CD4-positive, alpha-beta T cell treated with Interleukin-17A for 4 hours (primary cell): Measurements from ENCODE around the gene DUS1L.

Experiments used
- DNase-seq: peaks from one replicate; pipeline ENCODE4 v3.0.0-alpha.2; 2020; ENCODE audit warnings: mixed read lengths

Gene DUS1L

GRCh38 chr17:82087961-82088837 lies 22.6 kb upstream of the DUS1L start:
- peak; percentile 1 for DNase-seq

DNA sequence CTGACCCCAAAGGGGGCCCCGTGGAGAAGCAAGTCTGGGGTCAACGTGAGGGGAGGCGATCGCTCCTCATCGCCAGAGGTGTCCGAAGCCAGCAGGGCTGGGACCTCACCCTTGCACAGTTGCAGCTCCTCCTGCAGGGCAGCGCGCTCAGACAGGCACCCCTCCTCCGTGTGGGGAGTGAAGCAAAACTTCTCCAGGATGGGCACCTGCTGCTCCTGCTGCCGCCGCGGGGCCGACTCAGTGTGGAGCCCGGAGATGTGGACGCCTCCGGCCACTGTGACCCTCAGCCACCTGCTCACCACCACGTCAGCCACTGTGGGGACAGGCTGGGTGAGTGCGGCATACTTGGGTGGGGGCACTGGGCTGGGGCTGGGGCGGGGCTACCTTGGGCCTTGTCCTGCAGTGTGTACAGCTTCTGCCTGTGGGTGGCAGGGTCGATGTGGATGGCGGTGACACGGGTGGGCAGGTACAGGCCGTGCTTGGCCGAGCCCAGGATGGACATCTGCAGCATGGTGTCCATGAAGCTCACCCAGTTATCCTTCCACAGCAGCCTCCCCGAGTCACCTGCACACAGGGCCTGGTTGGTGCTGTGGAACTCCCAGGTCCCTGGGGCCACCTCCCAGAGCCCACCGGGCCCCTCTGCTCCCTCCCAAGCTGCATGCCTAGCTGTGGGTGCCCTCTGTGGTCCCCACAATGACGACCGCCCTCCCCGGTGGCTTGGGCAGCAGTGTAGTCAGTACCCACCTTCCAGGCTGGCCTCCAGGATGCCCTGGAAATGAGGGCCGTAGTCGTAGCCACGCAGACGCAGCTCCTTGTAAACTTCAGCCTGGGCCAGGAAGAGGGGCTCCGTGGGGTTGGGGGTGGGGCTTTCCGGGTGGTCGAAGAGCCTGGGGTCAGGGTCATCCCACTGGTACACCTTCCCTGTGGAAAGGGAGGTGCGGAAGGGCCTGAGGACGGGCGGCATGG lies 21.6 kb upstream of the DUS1L start:
- DNase-seq: peak; percentile 1

- no peak for DNase-seq
Measured at GRCh38 chr17:82085931-82086764, 20.5 kb upstream of the DUS1L start.

- DNase-seq: no peak
Measured at GRCh38 chr17:82085031-82085861, 19.6 kb upstream of the DUS1L start.

DNA sequence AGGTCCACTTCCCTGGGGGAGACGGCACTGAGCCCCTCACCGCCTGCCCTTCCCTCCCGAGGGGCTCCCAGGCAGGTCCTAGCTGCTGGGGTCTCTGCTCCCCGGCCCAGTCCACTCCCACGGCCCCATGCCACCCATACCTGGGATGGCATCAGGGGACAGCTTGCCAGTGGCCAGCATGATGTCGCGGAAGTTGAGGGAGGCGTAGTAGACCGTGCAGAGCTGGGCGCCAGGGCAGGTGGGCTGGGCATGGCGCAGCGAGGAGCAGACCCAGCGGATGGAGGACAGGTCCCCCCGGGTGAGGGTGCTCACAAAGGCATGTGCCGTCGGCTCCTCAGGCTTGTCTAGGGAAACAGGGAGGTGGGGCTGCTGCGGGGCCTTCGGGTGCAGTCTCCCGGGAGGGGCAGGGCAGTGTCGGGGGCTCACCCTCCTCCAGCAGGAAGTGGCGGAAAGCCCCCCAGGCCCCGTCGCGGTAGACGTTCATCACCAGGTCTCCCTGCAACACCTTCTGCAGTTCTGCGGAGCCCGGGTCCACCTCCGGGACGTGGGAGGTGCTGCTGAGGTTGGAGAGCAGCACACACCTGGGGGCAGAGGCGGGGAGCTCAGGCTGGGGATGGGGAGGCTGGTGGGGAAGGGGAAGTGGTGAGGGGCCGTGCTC lies 18.9 kb upstream of the DUS1L start:
- no peak for DNase-seq

DNA sequence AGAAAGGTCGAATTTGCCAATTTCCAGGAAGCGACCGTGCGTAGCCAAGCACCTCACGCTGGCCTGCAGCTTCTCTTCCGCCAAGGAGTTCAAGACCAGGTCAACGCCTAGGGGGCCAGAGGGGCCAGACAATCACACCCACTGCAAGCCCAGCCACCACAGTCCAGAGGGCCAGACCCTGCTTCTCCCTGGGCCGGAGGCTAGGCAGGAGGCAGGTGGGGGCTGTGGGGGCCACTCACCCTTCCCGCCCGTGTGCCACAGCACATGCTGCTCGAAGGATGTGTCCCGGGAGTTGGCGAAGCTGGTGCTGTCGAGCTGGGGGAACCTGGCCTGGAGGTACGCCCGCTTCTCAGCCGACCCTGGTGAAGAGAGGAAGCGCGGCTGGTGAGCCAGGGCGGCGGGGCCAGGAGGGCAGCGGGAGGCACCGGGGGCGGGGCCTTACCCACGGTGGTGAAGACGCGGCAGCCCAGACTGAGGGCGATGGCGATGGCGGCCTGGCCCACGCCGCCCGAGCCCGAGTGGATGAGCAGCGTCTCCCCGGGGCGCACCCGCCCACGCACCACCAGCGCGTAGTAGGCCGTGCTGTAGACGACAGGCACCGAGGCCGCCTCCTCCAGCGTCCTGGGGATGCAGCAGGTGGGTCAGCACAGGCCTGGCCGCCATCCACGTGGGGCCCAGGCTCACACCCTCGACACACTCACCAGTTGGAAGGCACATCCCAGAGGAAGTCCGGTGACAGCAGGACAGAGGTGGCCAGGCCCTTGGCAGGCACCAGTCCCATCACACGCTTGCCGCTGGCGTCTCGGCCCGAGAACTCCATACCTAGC lies 18.1 kb upstream of the DUS1L start:
- DNase-seq: no peak

DNA sequence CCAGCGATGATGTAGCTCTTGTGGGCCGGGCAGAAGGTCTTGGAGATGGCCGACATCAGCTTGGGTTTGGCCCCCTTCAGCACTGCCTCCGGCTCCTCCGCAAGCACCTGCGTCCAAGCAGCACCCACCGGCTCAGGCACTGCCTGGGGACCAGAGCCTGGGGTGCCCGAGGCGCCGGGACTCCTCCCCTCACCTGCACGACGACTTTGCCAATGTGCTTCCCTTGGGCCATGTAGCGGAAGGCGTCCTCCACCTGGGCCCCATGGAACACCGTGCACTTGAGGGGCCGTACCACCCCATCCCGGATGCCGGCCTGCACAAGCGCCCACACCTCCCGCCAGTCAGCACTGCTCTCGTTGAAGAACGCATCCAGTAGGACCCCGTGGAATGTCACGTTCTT lies 17.4 kb upstream of the DUS1L start:
- no peak for DNase-seq

GRCh38 chr17:82082456-82082855 lies 16.9 kb upstream of the DUS1L start:
- DNase-seq: no peak

- DNase-seq: no peak
Measured at GRCh38 chr17:82081966-82082365, 16.4 kb upstream of the DUS1L start.

- DNase-seq: no peak
Measured at GRCh38 chr17:82081546-82081945, 15.9 kb upstream of the DUS1L start.

- DNase-seq: no peak
Measured at GRCh38 chr17:82080789-82081464, 15.3 kb upstream of the DUS1L start.

DNA sequence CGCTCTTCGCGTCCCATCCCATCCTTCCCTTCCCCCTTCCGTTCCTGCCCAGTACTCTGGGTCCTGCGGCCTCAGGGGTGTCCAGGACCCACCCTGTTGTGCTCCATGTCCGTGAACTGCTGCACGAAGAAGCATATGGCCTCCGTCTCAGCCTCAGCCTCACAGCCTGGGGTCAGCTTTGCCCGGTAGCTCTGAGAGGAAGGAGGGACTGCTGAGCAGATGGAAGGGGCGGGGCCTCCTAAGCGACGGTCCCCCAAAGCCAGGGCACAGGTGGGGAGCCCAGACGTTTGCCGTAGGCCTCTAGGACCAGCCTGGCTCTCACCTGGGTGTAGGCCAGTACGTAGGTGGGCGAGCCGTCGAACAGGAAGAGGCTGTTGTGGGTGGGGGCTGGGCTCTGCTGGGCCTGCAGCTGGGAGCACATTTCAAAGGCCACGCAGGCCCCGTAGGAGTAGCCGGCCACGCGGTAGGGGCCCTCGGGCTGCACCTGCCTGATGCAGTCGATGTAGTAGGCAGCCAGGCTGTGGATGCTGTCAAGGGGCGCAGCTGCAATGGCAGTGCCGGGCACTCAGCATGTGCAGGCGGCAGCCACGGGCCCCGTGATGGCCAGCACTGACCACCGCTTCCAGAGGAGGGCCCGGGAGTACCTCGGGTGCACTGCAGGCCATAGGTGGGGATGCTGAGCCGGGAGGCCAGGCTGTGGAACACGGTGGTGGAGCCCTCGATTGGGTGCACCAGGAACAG lies 14.6 kb upstream of the DUS1L start:
- DNase-seq: no peak

GRCh38 chr17:82079001-82079677 lies 13.5 kb upstream of the DUS1L start:
- DNase-seq: no peak

DNA sequence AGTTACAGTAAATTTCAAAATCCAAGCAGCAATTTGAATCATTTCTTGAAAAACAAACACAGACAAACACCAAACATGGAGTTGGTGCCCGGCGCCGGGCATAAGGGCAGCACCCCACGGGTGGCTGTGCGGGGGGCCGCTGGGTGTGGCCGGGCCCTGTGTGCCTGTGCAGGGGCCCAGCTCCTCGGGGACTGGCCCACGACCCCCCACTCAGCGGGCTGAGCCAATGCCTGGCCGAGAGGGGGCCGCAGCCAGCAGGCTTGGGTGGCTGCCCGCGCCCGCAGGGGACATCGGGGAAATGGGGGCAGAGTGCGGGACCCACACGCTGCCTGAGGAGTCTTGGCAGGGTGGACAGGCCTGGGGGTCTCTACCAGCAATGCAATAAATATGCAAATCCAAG lies 12.8 kb upstream of the DUS1L start:
- no peak for DNase-seq

- DNase-seq: no peak
Measured at GRCh38 chr17:82077617-82078358, 12.2 kb upstream of the DUS1L start.

- no peak for DNase-seq
Measured at GRCh38 chr17:82076785-82077591, 11.4 kb upstream of the DUS1L start.
